Gastroesophageal sphincter (tissue), 3 donors: Measurements from ENCODE around the gene FAM3B.

ENCODE experiments used
- POLR2A ChIP-seq, 2 donors: fragments of 450-650 bp; IDR thresholded peaks; one replicate each; pipeline ENCODE4 v1.6.1; 2017; ENCODE audit warnings: antibody characterized with exemption in 2 of 2, mild to moderate bottlenecking in 2 of 2, moderate library complexity in 1 of 2
- POLR2AphosphoS5 ChIP-seq: sonication (generic); formaldehyde crosslinking; IDR thresholded peaks from one replicate; pipeline ENCODE4 v1.6.1; 2017; ENCODE audit warnings: antibody characterized with exemption
- TF ChIP-seq, protein P1 (sequence below), 4 experiments: fragments of 200-600 bp in 2 of 4; fragments of 450-650 bp in 2 of 4; sonication (generic) in 1 of 4; IDR thresholded peaks; one replicate each; pipeline ENCODE4 v1.5.1; 2017 to 2019; ENCODE audit warnings: antibody characterized with exemption in 4 of 4, mild to moderate bottlenecking in 2 of 4, moderate library complexity in 2 of 4

- TF ChIP-seq, protein P1, sequence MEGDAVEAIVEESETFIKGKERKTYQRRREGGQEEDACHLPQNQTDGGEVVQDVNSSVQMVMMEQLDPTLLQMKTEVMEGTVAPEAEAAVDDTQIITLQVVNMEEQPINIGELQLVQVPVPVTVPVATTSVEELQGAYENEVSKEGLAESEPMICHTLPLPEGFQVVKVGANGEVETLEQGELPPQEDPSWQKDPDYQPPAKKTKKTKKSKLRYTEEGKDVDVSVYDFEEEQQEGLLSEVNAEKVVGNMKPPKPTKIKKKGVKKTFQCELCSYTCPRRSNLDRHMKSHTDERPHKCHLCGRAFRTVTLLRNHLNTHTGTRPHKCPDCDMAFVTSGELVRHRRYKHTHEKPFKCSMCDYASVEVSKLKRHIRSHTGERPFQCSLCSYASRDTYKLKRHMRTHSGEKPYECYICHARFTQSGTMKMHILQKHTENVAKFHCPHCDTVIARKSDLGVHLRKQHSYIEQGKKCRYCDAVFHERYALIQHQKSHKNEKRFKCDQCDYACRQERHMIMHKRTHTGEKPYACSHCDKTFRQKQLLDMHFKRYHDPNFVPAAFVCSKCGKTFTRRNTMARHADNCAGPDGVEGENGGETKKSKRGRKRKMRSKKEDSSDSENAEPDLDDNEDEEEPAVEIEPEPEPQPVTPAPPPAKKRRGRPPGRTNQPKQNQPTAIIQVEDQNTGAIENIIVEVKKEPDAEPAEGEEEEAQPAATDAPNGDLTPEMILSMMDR (IDR thresholded peaks at IDR 0.05), result no peak
- TF ChIP-seq POLR2AphosphoS5 (no peak), POLR2A (IDR thresholded peaks at IDR 0.05) (no peak)
These were observed 21.9 kb downstream of the FAM3B start for GRCh38 chr21:41338455-41338854.
